Endothelial cell of umbilical vein (primary cell): ENCODE data around the gene GCH1.

Source experiments
- CTCF ChIP-seq, 2 donors: IDR thresholded peaks; 1 replicate in 1 of 2; 2 replicates in 1 of 2; pipeline ENCODE4 v1.5.1; 2011; ENCODE audit warnings: low read length in 2 of 2, mild to moderate bottlenecking in 2 of 2, moderate library complexity in 2 of 2, control low read depth in 1 of 2, inconsistent platforms in 1 of 2, low read depth in 1 of 2; ENCODE audit not compliant: insufficient read depth in 1 of 2; ENCODE audit errors: extremely low read depth in 1 of 2
- EZH2 ChIP-seq: IDR thresholded peaks from 2 replicates; pipeline ENCODE4 v1.6.1; 2012; ENCODE audit warnings: borderline replicate concordance, low read depth, mild to moderate bottlenecking, moderate library complexity, low read length, inconsistent platforms; ENCODE audit not compliant: severe bottlenecking
- GATA2 ChIP-seq: IDR thresholded peaks from 2 replicates; pipeline ENCODE4 v1.7.0; 2011; ENCODE audit warnings: low read depth, mild to moderate bottlenecking, moderate library complexity, mixed read lengths, low read length; ENCODE audit not compliant: insufficient read length, insufficient read depth
- JUN ChIP-seq: IDR thresholded peaks from 2 replicates; pipeline ENCODE4 v1.6.1; 2011; ENCODE audit warnings: borderline replicate concordance, low read depth; ENCODE audit not compliant: insufficient read length, insufficient read depth
- MAX ChIP-seq: IDR thresholded peaks from 2 replicates; pipeline ENCODE4 v1.6.1; 2011; ENCODE audit not compliant: insufficient read depth, insufficient read length
- POLR2A ChIP-seq: IDR thresholded peaks from 2 replicates; pipeline ENCODE4 v1.6.1; 2012; ENCODE audit warnings: low read depth, mild to moderate bottlenecking, control low read depth, low read length
- POLR2AphosphoS5 ChIP-seq: IDR thresholded peaks from 2 replicates; pipeline ENCODE4 v1.6.1; 2012; ENCODE audit warnings: low read depth, mild to moderate bottlenecking, control low read depth, low read length, moderate library complexity; ENCODE audit not compliant: insufficient read depth

GRCh38 chr14:54918427-54918826, 15.8 kb upstream of the GCH1 start:
- TF ChIP-seq MAX (no peak), POLR2A (no peak), EZH2 (no peak), CTCF (IDR thresholded peaks at IDR 0.05; ENCODE audit: extremely low read depth in 1 of 2, insufficient read depth in 1 of 2, low read depth in 1 of 2, low read length in 2 of 2) (no peak), POLR2AphosphoS5 (no peak), JUN (no peak), GATA2 (no peak)
